BLaER1 (cell line): Measurements from ENCODE around the gene KCNH5.
"Not testable (repeated sequence)": the region's sequence is repeated elsewhere in the genome, so short reads cannot be mapped to it uniquely, and the experiment has no call there.

Experiments
- H3K27ac ChIP-seq: shearing (Covaris generic); formaldehyde crosslinking; 2 replicates; pipeline ENCODE4 v1.8.1; 2022
- H3K27me3 ChIP-seq: shearing (Covaris generic); formaldehyde crosslinking; 2 replicates; pipeline ENCODE4 v1.8.1; 2022
- H3K36me3 ChIP-seq: shearing (Covaris generic); formaldehyde crosslinking; 2 replicates; pipeline ENCODE4 v1.8.1; 2022
- H3K4me1 ChIP-seq: shearing (Covaris generic); formaldehyde crosslinking; 2 replicates; pipeline ENCODE4 v1.8.1; 2022
- H3K4me2 ChIP-seq: shearing (Covaris generic); formaldehyde crosslinking; 2 replicates; pipeline ENCODE4 v1.8.1; 2022
- H3K4me3 ChIP-seq: shearing (Covaris generic); formaldehyde crosslinking; 2 replicates; pipeline ENCODE4 v1.8.1; 2022
- H3K9ac ChIP-seq: shearing (Covaris generic); formaldehyde crosslinking; 2 replicates; pipeline ENCODE4 v1.8.1; 2022
- H3K9me3 ChIP-seq: shearing (Covaris generic); formaldehyde crosslinking; 2 replicates; pipeline ENCODE4 v1.8.1; 2022
- H4K20me1 ChIP-seq: shearing (Covaris generic); formaldehyde crosslinking; 2 replicates; pipeline ENCODE4 v1.8.1; 2022
- Cebpa-rat ChIP-seq: shearing (Covaris generic); IDR thresholded peaks from 2 replicates; pipeline ENCODE4 v1.8.1; 2022

The KCNH5 gene

GRCh38 chr14:62844546-62844945, 200.7 kb downstream of the KCNH5 start:
- H4K20me1 ChIP-seq, result no peaks in the 10 kb centered on the region
- H3K4me3 ChIP-seq, result no peak overlapping the region
- H3K4me1 ChIP-seq, result no peaks in the 10 kb centered on the region
- H3K27ac ChIP-seq, result no peak overlapping the region
- no peak for TF ChIP-seq Cebpa-rat
- H3K27me3 ChIP-seq, result no peaks in the 10 kb centered on the region
- no peak overlapping the region for H3K9ac ChIP-seq
- no peak overlapping the region for H3K4me2 ChIP-seq
- H3K9me3 ChIP-seq, result no peaks in the 10 kb centered on the region
- no peaks in the 10 kb centered on the region for H3K36me3 ChIP-seq

DNA sequence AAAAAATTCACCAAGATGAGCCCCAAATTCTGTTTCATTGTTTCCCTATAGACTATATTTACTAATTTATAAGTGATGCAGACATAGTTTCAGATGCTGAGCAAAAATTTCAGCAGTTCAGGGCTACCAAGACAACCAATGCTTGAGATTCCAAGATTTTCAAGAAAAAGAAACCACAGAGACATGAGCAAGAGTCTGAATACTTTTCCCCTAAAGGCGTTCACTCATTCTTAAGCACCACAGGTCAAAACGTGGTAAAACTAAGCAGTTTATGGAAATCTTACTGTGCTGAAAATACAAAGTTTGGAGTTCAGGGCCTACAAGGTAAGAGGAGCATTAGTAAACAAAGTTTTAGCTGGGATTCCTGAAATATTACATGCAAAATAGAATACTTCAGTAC, 221.2 kb downstream of the KCNH5 start:
- Histone ChIP-seq H4K20me1 (no peaks in the 10 kb centered on the region), H3K27ac (no peak overlapping the region), H3K9me3 (peaks cover 9% of the 10 kb centered on the region), H3K4me1 (no peaks in the 10 kb centered on the region), H3K4me2 (no peak overlapping the region), H3K36me3 (no peaks in the 10 kb centered on the region), H3K27me3 (no peaks in the 10 kb centered on the region), H3K4me3 (no peak overlapping the region), H3K9ac (no peak overlapping the region)
- TF ChIP-seq Cebpa-rat, result no peak

- no peak overlapping the region for H3K27ac ChIP-seq
- H3K4me1 ChIP-seq, result no peaks in the 10 kb centered on the region
- no peak overlapping the region for H3K4me2 ChIP-seq
- no peak overlapping the region for H3K4me3 ChIP-seq
- no peak for TF ChIP-seq Cebpa-rat
- H4K20me1 ChIP-seq, result no peaks in the 10 kb centered on the region
- no peaks in the 10 kb centered on the region for H3K9me3 ChIP-seq
- H3K27me3 ChIP-seq, result no peaks in the 10 kb centered on the region
- H3K9ac ChIP-seq, result no peak overlapping the region
- H3K36me3 ChIP-seq, result no peaks in the 10 kb centered on the region
Observed at GRCh38 chr14:62819931-62820330, 225.3 kb downstream of the KCNH5 start.

DNA sequence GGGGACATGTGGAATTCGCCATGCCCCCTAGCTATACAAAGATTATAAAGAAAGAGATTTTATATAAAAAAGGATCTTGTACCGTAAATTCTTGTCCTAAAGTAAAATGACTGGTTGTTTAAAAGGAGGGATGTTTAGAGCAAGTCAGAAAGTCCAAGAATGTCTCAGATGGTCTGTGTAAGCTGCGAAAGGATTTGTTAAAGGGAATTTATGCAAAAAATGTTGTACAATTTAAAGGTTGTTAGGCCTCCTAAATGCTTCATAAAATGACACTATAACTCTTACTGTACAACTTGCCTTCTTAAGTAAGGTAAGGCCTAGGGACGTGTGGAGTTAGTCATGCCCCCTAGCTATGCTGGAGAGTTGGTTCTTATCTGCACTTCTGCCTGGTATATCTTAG, 237.6 kb downstream of the KCNH5 start:
- no peaks in the 10 kb centered on the region for H3K36me3 ChIP-seq
- H3K9ac ChIP-seq, result no peak overlapping the region
- no peak overlapping the region for H3K4me2 ChIP-seq
- H3K4me3 ChIP-seq, result no peak overlapping the region
- no peak for TF ChIP-seq Cebpa-rat
- no peaks in the 10 kb centered on the region for H3K4me1 ChIP-seq
- no peak overlapping the region for H3K27ac ChIP-seq
- H3K27me3 ChIP-seq, result no peaks in the 10 kb centered on the region
- no peaks in the 10 kb centered on the region for H4K20me1 ChIP-seq
- peaks cover 5% of the 10 kb centered on the region for H3K9me3 ChIP-seq

- Histone ChIP-seq H3K4me3 (no peak overlapping the region), H3K36me3 (no peaks in the 10 kb centered on the region), H4K20me1 (no peaks in the 10 kb centered on the region), H3K9ac (no peak overlapping the region), H3K4me1 (no peaks in the 10 kb centered on the region), H3K27me3 (no peaks in the 10 kb centered on the region), H3K27ac (no peak overlapping the region), H3K4me2 (no peak overlapping the region), H3K9me3 (no peaks in the 10 kb centered on the region)
- TF ChIP-seq Cebpa-rat, result no peak
Observed at GRCh38 chr14:62800577-62800976, 244.7 kb downstream of the KCNH5 start.

DNA sequence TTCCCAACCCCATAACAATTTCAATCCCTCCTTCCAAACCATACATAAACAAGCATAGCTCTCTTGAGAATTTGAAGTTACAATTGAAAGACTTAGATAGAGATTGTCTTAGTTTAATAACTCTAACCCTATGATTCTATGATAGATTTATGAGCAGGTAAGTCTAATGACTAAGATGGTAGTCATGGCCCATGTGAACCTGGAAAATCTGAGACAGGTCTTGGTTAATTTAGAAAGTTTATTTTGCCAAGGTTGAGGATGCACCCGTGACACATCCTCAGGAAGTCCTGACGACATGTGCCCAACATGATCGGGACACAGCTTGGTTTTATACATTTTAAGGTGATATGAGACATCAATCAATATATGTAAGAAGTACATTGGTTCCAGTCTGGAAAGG, 248.8 kb downstream of the KCNH5 start:
- no peak overlapping the region for H3K9ac ChIP-seq
- no peak overlapping the region for H3K4me2 ChIP-seq
- no peak overlapping the region for H3K27ac ChIP-seq
- H3K27me3 ChIP-seq, result no peaks in the 10 kb centered on the region
- H4K20me1 ChIP-seq, result no peaks in the 10 kb centered on the region
- H3K4me3 ChIP-seq, result no peak overlapping the region
- no peaks in the 10 kb centered on the region for H3K36me3 ChIP-seq
- no peaks in the 10 kb centered on the region for H3K4me1 ChIP-seq
- no peaks in the 10 kb centered on the region for H3K9me3 ChIP-seq
- TF ChIP-seq Cebpa-rat, result no peak

GRCh38 chr14:62792578-62792977, 252.7 kb downstream of the KCNH5 start:
- no peaks in the 10 kb centered on the region for H3K27me3 ChIP-seq
- H3K4me3 ChIP-seq, result no peak overlapping the region
- no peak overlapping the region for H3K4me2 ChIP-seq
- no peak overlapping the region for H3K27ac ChIP-seq
- no peaks in the 10 kb centered on the region for H3K36me3 ChIP-seq
- H4K20me1 ChIP-seq, result no peaks in the 10 kb centered on the region
- TF ChIP-seq Cebpa-rat, result no peak
- no peaks in the 10 kb centered on the region for H3K9me3 ChIP-seq
- no peaks in the 10 kb centered on the region for H3K4me1 ChIP-seq
- no peak overlapping the region for H3K9ac ChIP-seq

DNA sequence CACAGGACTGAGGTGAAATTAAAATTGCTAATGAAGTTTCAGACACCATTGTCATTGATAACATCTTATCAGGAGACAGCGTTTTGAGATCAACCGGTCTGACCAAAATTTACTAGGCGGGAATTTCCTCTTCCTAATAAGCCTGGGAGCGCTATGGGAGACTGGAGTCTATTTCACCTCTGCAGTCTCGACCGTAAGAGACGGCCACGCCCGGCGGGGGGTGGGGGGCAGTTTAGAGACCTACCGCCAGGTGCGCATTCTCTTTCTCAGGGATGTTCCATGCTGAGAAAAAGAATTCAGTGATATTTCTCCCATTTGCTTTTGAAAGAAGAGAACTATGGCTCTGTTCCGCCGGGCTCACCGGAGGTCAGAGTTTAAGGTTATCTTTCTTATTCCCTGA, 263.9 kb downstream of the KCNH5 start:
- H3K9me3 ChIP-seq, H3K27me3 ChIP-seq, H3K4me1 ChIP-seq, H3K9ac ChIP-seq, H4K20me1 ChIP-seq, H3K4me2 ChIP-seq, H3K4me3 ChIP-seq, H3K36me3 ChIP-seq, H3K27ac ChIP-seq: not testable (repeated sequence)

GRCh38 chr14:62778852-62779251, 266.4 kb downstream of the KCNH5 start:
- H3K27me3 ChIP-seq, result no peaks in the 10 kb centered on the region
- peaks cover 9% of the 10 kb centered on the region; the same call in 1 of the 2 replicates for H3K9me3 ChIP-seq
- H3K9ac ChIP-seq, result no peak overlapping the region
- TF ChIP-seq Cebpa-rat, result no peak
- H4K20me1 ChIP-seq, result no peaks in the 10 kb centered on the region
- H3K4me3 ChIP-seq, result no peak overlapping the region
- H3K36me3 ChIP-seq, result no peaks in the 10 kb centered on the region
- no peaks in the 10 kb centered on the region for H3K4me1 ChIP-seq
- H3K27ac ChIP-seq, result no peak overlapping the region
- H3K4me2 ChIP-seq, result no peak overlapping the region

DNA sequence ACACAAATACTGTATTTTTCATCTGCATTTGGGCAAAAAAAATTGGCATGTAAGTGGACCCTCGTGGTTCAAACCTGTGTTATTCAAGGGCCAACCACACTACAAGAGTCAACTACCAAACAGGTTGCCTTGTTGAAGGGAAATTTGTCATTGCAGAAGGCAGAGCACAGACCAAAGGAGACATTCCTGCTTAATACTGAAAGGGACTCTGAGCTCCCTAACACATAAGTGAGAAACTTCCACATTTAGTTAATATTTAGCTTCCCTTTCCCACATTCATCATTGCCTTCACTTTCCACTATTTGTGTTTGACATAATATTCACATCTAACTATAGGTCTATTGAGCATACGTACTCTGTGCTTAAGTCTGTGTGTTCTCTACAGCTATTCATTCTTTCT, 266.9 kb downstream of the KCNH5 start:
- Histone ChIP-seq H3K4me2 (no peak overlapping the region), H3K27ac (no peak overlapping the region), H4K20me1 (no peaks in the 10 kb centered on the region), H3K4me1 (no peaks in the 10 kb centered on the region), H3K9ac (no peak overlapping the region), H3K36me3 (no peaks in the 10 kb centered on the region), H3K4me3 (no peak overlapping the region), H3K27me3 (no peaks in the 10 kb centered on the region), H3K9me3 (peaks cover 9% of the 10 kb centered on the region; the same call in 1 of the 2 replicates)
- TF ChIP-seq Cebpa-rat, result no peak

GRCh38 chr14:62777510-62777909, 267.7 kb downstream of the KCNH5 start:
- Histone ChIP-seq H3K27me3 (no peaks in the 10 kb centered on the region), H3K9me3 (peaks cover 9% of the 10 kb centered on the region; the same call in 1 of the 2 replicates), H3K4me1 (no peaks in the 10 kb centered on the region), H3K4me2 (no peak overlapping the region), H3K36me3 (no peaks in the 10 kb centered on the region), H3K4me3 (no peak overlapping the region), H3K9ac (no peak overlapping the region), H3K27ac (no peak overlapping the region), H4K20me1 (no peaks in the 10 kb centered on the region)
- no peak for TF ChIP-seq Cebpa-rat
